Effector CD8-positive, alpha-beta T cell (primary cell): ENCODE measurements around the gene MRTFB.
A peak's percentile ranks its signal among the peaks of the same experiment; 100 is the strongest.

ENCODE experiments used
- DNase-seq: peaks from one replicate; lab custom pipeline; 2025; lab: John Stamatoyannopoulos, UW

The MRTFB gene

DNA sequence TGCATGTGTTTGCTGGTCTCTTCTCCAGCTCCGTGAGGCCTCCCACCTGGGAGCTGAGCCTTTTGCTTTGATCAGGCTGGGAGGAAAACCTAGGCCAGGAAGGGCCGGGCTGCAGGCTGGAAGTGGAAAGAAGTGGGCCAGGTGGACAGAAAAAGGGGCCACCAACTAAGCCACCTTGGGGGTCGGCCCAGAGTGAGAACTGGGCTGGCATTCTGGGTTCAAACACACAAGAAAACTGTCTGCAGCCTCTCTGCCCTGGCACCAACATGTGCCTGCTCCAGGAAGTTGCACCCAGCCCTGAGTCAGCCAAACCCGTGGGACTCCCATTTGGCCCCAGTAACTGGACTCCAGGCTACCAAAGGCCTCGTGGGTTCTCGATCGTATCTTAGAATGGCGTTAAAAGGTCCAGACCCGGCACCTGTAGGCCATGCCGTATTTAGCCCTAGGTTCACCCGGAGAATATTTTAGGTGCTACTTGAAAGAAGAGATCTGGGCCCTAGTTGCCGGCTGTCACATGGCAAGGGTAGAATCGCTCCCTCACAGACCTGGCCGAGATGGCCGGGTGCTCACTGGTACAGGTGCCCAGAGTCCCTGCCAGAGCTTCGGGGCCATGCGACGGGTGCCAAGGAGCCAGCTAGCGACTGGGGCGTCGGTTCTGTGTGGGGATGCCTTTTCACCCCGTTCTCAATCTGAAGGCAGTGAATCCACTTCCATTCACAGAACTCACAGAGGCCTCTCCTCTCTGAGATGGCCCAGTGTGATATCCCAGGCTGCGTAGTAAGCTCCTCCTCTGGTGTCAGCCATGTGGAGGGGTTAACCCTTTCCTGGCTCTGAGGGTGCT is 236.6 kb downstream of the MRTFB start:
- DNase-seq, result no peak

DNA sequence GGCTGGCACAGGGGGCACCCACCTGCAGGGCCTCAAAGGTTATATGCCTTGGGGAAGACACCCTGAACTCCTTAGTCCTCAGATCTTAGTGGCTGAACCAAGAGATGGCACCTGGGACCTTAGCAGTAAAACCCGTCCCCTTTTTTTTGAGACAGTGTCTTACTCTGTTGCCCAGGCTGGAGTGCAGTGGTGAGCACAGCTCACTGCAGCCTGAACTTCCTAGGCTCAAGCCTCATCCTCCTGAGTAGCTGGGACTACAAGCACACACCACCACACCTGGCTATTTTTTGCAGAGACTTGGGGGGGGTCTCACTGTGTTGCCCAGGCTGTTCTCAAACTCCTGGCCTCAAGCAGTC is 237.2 kb downstream of the MRTFB start:
- no peak for DNase-seq

GRCh38 chr16:14309001-14309886 is 238.1 kb downstream of the MRTFB start:
- peak; percentile 16 for DNase-seq

DNA sequence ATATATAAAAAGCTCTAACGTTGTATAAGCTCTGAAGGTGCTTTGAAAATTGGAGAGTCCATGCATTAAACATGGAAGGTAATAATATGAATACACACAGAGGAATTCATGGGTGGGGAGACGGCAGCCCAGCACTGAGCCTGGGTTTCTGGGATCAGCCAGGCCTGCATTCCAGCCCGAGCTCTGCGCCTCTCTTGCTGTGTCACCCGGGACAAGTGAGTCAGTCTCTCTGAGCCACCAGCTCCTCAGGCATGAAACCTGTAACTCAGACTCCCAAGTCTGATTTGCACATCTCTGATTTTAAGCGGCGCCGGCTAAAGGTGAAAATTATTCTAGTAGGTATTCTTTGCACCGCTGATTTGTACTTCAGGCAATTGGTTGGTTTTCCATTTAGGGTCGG is 238.8 kb downstream of the MRTFB start:
- no peak for DNase-seq

DNA sequence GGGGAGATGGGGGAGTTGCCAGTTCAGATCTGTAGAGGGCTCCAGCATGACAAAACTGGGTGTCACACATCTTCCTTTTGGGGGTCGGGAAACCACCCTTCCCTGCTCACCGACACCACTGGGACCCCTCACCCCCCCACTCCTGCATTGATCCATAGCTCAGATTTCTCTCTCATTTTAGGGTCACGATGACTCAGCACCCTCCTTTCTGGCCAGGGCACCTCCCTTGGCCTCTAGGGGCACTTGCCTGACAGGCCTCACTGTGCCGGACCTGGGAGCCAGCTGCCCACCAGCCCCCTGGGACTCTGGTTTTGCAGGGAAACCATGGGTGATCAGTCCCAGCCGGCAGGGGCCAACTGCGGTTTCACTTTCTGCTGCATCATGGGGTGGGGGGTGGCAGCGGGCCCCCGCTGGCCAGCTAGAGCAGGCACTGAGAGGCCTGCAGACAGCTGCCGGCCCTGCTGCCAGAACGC is 239.4 kb downstream of the MRTFB start:
- no peak for DNase-seq

GRCh38 chr16:14314116-14314515 is 243.0 kb downstream of the MRTFB start:
- no peak for DNase-seq

DNA sequence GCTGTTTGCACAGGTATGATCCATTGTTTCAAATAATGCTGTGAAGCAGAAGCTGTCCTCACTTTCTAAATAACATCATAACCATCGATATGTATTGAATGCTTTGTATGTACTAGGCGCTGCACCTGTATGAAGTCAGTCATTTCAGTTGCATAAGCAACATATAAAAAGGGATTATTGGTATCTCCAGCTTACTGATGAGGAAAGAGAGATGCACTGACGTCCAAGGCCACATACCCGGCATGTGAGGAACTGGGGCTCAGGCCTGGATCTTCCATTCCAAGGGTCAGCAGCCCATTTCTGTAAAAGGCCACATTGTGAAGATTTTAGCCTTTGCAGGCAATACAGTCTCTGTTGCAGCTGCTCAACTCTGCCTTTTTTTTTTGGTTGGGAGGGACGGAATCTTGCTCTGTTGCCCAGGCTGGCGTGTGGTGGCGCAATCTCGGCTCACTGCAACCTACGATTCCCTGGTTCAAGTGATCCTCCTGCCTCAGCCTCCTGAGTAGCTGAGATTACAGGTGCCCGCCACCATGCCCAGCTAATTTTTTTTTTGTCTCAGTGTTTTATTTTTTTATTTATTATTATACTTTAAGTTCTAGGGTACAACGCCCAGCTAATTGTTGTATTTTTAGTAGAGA is 244.7 kb downstream of the MRTFB start:
- DNase-seq, result no peak
